ENCODE measurements around the gene UXT.

- TF ChIP-seq YY1 (IDR thresholded peaks at IDR 0.05; ENCODE audit: insufficient read depth, insufficient read length), result no peak
- TF ChIP-seq ZNF274 (IDR thresholded peaks at IDR 0.05; ENCODE audit: low read depth, low read length), result no peak
- TF ChIP-seq SUZ12 (IDR thresholded peaks at IDR 0.05; ENCODE audit: extremely low read depth, insufficient read depth, insufficient read length), result no peak
These were observed 35.4 kb downstream of the UXT start for GRCh38 chrX:47623540-47624027.

Measured in NT2/D1 (cell line).